Esophagus squamous epithelium (tissue), 5 donors: ENCODE results near the gene ARPC4. TPM values are rescaled to one million over a fixed set of nuclear protein-coding genes. Genes with fewer than 3 reads are reported as not detected.

Experiments used
- DNase-seq: peaks from one replicate; lab custom pipeline; 2025; lab: John Stamatoyannopoulos, UW
- H3K27ac ChIP-seq, 4 donors: fragments of 200-600 bp; sonication (generic); one replicate each; pipeline ENCODE4 v1.5.1; 2016 to 2019; ENCODE audit warnings: mild to moderate bottlenecking in 1 of 4
- H3K27me3 ChIP-seq, 4 donors: fragments of 200-600 bp; sonication (generic); 1 replicate in 3 of 4; 2 replicates in 1 of 4; pipeline versions ENCODE4 v1.5.1 to v1.6.0; 2017 to 2021; ENCODE audit warnings: antibody characterized with exemption in 1 of 4
- H3K36me3 ChIP-seq, 3 donors: fragments of 200-600 bp; sonication (generic); one replicate each; pipeline ENCODE4 v1.5.1; 2016 to 2019
- H3K4me1 ChIP-seq, 3 donors: fragments of 200-600 bp; sonication (generic); one replicate each; pipeline ENCODE4 v1.5.1; 2017 to 2019
- H3K4me3 ChIP-seq, 4 donors: fragments of 200-600 bp; sonication (generic); 1 replicate in 3 of 4; 2 replicates in 1 of 4; pipeline ENCODE4 v1.5.1; 2016 to 2019; ENCODE audit warnings: mild to moderate bottlenecking in 2 of 4, moderate library complexity in 1 of 4
- H3K9me3 ChIP-seq, 3 donors: fragments of 200-600 bp; sonication (generic); one replicate each; pipeline ENCODE4 v1.5.1; 2016 to 2019
- CTCF ChIP-seq, 6 experiments: fragments of 450-650 bp in 4 of 6; fragments of 200-600 bp in 2 of 6; sonication (generic) in 2 of 6; IDR thresholded peaks; one replicate each; pipeline ENCODE4 v1.5.1; 2016 to 2019; ENCODE audit warnings: antibody characterized with exemption in 6 of 6, mild to moderate bottlenecking in 4 of 6, moderate library complexity in 4 of 6
- POLR2A ChIP-seq, 4 donors: fragments of 450-650 bp; IDR thresholded peaks; one replicate each; pipeline ENCODE4 v1.6.1; 2017; ENCODE audit warnings: antibody characterized with exemption in 4 of 4, mild to moderate bottlenecking in 4 of 4, moderate library complexity in 3 of 4
- WGBS, 2 donors: methylation state at CpG; one replicate each; pipeline ENCODE4 v1.1.5; 2018; 5-methylcytosine and 5-hydroxymethylcytosine counted together
- intact Hi-C: fragments of 100-400 bp; cut with DNase I; formaldehyde crosslinking; loops from one replicate; pipeline ENCODE4 v1.15.0; 2022
- total RNA-seq, 4 donors: library from RNA; depleted of rRNA; stranded (reverse); fragments of >200 nt; gene quantifications; one replicate each; pipeline ENCODE4 v1.1.0, GENCODE V29; 2016
- donor health status: DM: yes; HTN: yes; CAD: no.

The ARPC4 gene
- total RNA-seq, 4 donors from 2014 or later, result 125 to 244 (median 167) TPM

GRCh38 chr3:9820946-9821345 is 28.1 kb downstream of the ARPC4 start:
- 65 to 70% methylated on average over 2 of the region's 2 CpGs for WGBS, 2 donors
- H3K27me3 ChIP-seq, result no peaks in the 10 kb centered on the region
- DNase-seq, result no peak
- H3K4me1 ChIP-seq, result no peaks in the 10 kb centered on the region
- no peaks in the 10 kb centered on the region for H3K9me3 ChIP-seq
- H3K27ac ChIP-seq, result no peak overlapping the region
- peaks cover 0 to 10% (median 0%) of the 10 kb centered on the region in 3 donors for H3K36me3 ChIP-seq
- H3K4me3 ChIP-seq, result no peak overlapping the region
- TF ChIP-seq CTCF (IDR thresholded peaks at IDR 0.05) (peak in 2 of 6 experiments; percentile 26 to 52), POLR2A (IDR thresholded peaks at IDR 0.05) (no peak)
- intact Hi-C loops, result no loop called here

- DNase-seq, result no peak
- peaks cover 0 to 28% (median 4%) of the 10 kb centered on the region in 3 donors for H3K36me3 ChIP-seq
- intact Hi-C loops, result no loop called here
- no peak overlapping the region for H3K4me3 ChIP-seq
- 46 to 47% methylated on average over 2 to 10 of the region's 14 CpGs for WGBS, 2 donors
- H3K4me1 ChIP-seq, result no peaks in the 10 kb centered on the region
- no peaks in the 10 kb centered on the region for H3K27me3 ChIP-seq
- H3K9me3 ChIP-seq, result no peaks in the 10 kb centered on the region
- H3K27ac ChIP-seq, result no peak overlapping the region
- TF ChIP-seq CTCF (IDR thresholded peaks at IDR 0.05) (no peak), POLR2A (IDR thresholded peaks at IDR 0.05) (no peak)
These were observed 32.7 kb downstream of the ARPC4 start for GRCh38 chr3:9825451-9826040.

- no peaks in the 10 kb centered on the region for H3K27me3 ChIP-seq
- H3K36me3 ChIP-seq, result peaks cover 0 to 40% (median 4%) of the 10 kb centered on the region in 3 donors
- intact Hi-C loops, result no loop called here
- H3K9me3 ChIP-seq, result no peaks in the 10 kb centered on the region
- DNase-seq, result no peak
- TF ChIP-seq CTCF (IDR thresholded peaks at IDR 0.05) (peak in 4 of 6 experiments; percentile 10 to 48 (median 13)), POLR2A (IDR thresholded peaks at IDR 0.05) (no peak)
- no peak overlapping the region for H3K4me3 ChIP-seq
- WGBS, 2 donors, result 74 to 84% methylated on average over 15 to 16 of the region's 20 CpGs
- no peaks in the 10 kb centered on the region for H3K4me1 ChIP-seq
- no peak overlapping the region for H3K27ac ChIP-seq
These were observed 34.1 kb downstream of the ARPC4 start for GRCh38 chr3:9826815-9827573.

GRCh38 chr3:9828801-9829755 is 36.2 kb downstream of the ARPC4 start:
- Histone ChIP-seq H3K27me3 (no peaks in the 10 kb centered on the region), H3K4me3 (no peak overlapping the region), H3K27ac (no peak overlapping the region), H3K9me3 (no peaks in the 10 kb centered on the region), H3K4me1 (no peaks in the 10 kb centered on the region), H3K36me3 (peaks cover 0 to 60% (median 14%) of the 10 kb centered on the region in 3 donors)
- 50 to 98% methylated on average over 1 to 8 of the region's 17 CpGs for WGBS, 2 donors
- intact Hi-C loops, result no loop called here
- TF ChIP-seq CTCF (IDR thresholded peaks at IDR 0.05) (no peak), POLR2A (IDR thresholded peaks at IDR 0.05) (no peak)
- no peak for DNase-seq
